G401.6 (cell line): ENCODE measurements around the gene SEMA4D.

ENCODE experiments used
- FAIRE-seq: peaks from 2 replicates; lab custom pipeline; 2012; peaks lifted over from hg19 to GRCh38; lab: Jason Lieb, UNC

The SEMA4D gene

DNA sequence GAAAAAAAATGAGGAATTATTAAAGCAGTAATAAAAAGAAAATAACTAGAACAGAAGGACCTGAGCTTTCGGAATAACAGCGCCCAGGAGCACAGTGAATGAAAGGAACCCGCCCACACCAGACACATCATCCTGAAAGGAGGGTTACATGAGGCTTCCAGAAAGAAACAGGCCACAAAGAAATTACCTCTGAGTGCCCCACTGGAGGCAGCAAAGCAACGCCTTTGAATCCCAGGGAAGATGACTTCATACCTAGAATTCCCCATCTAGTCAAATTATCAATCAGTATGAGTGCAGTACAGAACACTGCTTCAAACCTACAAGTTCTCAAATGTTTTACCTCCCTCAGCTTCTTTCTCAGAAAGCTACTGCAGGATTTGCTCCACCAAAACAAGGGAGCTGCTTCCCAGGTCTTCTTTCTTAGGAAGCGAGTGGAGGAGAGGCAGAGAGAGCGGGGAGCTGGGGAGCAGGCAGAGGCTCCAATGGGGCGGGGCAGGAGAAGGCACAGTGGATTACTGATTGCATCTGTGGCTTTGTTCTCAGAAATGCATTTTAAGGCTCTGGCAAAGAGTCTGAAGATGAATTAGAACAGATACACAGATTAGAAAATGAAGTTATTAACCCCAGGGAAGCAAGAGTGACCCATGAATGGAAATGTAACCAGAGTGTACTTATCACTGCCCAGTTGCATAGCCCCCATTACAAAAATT, 87.1 kb downstream of the SEMA4D start:
- no peak for FAIRE-seq

DNA sequence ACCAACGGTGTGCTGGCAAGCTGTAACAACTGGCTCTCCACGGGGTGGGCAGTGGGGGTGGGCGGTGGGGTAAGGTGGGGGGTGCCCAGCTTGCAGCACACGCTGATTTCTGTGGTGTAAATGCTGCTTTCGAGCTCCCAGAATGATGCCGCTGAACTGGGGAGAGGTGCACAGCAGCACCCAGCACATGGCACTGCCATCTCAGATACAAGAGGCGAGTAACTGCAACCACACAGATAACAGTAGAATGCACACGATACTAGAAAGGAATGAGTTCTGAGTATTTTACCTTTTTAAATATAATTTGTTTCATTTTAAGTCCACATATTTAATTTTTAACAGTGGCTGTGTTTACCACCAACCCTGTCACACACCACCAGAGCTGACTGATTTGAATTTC, 87.9 kb downstream of the SEMA4D start:
- FAIRE-seq = no peak

DNA sequence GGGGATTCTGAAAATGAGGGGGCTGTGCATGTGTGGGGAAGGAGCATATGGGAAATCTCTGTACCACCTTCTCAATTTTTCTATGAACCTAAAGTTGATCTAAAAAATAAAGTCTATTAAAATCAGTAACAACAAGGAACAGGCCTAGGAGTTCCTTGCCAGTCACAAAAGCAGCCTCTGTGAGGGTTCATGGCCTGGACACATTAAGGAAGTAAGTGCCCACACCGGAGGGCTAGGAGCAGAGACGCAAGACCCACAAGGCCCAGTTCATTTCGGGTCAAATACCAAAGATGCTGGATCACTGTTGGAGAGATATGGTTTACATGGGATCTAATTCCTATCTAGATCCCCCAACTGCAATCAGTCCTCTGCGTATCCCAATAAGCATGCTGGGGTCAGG, 88.4 kb downstream of the SEMA4D start:
- FAIRE-seq = no peak

DNA sequence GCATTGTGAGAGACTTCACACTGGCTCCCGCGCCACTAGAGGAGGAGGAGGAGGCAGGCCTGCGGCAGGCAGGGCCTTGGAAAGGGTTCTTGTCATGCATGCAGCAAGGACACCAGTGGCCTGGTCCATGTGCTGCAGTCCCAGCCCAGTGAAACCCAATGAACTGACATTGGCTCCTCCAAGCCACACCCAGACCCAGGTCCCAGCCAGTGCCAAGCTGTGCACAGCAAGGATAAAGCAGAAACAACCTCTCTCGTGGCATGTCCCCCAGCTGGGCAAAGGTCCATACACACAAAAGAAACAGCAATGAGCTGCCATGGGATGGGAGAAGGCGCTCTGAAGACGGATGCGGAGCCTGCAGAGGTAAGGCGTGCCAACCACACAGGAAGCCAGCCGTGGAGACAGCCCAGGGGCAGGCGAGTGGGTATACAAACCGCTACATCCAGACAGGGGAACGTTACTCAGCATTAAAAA, 89.2 kb downstream of the SEMA4D start:
- no peak for FAIRE-seq

DNA sequence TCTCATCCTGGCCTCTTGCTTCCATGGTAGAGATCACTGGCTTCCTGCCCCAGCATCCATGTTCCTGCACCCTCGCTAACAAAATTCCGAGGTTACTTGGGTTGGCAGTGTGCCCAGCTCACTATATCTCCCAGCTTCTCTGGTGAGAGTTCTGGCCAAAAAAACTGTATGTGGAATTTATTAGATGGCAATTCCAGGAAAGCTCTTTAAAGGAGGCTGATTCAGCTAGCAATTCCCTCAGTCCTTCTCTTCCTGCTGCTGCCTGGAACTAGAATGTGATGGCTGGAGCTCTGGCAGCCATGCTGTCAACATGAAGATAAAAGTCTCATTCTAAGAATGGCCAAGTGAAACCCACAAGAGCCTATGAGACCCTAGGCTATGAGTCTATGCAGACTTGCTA, 90.8 kb downstream of the SEMA4D start:
- FAIRE-seq = no peak

DNA sequence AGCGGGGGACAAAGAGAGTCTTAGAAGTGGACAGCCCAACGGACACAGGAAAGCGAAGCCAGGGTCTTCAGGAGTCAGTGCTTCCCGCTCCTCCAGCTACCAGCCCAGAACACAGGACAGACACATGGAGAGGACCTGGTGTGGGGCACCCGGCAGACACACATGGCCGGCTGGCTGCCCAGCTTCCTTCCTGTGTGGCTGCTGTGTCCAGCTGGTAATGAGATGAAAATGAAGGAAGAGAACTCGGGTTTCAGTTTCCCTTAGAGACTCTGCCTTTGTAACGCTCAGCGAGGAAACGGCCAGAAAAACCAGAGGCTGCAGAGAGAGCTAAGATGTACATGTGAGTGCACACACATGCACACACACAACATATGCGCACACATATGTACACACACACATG, 92.1 kb downstream of the SEMA4D start:
- FAIRE-seq = no peak

DNA sequence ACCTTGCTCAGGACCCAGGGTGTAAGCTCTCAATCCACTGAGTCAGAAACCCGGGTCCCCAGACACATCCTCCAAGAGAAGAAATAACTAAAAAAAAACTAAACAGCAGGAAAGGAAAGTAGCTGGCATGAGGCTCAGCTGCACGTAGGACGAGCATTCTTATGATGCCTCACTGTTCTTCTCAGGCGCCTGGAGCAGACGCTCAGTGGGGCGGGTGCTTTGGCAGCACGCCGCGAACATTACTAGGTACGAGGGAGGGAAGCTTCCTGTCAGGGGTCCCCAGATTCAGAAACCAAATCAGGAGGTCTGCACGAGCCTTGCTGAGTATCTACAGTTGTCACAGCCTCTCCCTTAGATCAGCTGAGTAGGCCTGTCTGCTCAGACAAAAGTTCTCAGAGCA, 93.8 kb downstream of the SEMA4D start:
- FAIRE-seq = no peak

DNA sequence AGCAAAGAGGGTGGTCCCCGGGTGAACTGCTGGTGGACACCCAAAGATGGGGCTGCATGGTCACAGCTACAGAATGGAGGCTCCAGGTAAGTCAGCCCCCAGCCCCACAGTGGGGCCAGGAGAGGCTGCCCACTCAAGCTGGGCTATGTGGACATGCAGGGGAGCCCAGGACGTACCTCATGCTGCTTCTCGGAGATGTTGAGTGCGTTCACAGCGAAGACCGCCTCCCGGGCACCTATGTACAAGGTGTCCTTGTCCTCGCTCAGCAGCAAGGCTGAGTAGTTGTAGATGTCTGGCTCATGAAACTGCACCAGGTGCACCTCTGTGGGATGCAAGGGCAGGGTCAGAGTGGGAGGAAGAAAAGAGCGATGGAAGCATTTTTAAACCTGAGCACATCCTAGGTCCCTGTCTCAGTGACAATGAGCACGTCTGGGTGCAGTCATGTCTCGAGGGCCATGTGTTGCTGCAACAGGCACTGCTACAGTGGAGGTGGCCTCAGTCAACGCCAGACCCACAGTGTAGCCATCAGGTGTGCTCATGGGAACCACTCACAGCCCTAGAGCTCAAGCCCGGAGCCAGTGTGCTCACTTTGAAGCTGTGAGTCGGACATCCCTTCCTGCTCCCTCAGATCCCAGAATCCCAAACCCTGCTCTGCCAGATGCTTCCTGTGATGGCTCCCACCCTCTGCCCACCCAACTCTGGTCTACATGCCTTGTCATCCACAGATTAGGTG, 95.1 kb downstream of the SEMA4D start:
- no peak for FAIRE-seq

DNA sequence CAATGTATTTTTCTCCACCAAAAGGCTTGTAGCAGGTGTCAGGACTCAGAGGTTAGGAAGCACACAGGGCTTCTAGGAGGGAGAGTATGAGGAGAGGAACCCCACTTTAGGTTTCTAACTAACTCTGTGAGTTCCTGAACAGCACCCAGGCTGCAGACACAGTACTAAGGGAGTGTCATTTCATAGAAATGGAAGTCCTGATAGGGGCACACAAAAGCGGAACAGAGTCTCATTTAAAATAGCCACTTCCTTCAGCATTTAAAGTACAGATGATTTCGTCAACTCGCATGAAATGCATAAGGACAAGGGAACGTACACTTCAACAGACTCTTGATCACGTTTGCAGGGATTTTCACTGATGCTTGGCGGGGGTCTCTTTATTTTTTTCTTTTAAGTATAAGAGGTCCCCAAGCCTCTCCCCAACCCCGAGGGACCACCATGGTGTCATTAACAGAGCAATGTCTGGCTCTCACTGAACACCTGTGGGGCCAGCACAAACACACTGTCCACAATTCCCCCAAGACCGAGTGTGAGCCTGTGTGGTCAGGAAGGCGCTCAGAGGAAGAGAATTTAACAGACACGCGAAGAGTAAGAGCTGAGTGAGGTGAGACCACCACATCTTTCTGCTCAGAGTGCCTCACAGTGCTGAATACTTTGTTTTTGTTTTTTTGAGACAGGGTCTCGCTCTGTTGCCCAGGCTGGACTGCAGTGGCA, 97.4 kb downstream of the SEMA4D start:
- no peak for FAIRE-seq

DNA sequence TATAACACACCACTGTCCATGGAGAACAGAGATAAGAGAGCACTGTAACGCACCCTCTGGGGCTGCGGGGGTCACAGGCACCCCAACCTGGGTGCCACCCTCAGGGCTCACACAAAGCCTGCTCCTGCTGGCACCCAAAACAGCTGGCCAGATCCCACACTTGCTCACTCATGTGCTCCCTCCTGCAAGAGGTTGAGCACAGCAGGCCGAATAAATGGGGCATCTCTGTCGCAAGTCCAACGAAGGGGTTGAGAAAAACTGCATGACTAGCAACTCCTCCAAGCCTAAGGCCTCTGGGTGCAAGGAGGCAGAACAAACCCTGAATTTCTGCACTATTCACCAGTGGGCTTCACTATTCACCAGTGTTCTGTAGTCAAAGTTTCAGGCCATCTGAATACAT, 99.3 kb downstream of the SEMA4D start:
- FAIRE-seq = no peak

DNA sequence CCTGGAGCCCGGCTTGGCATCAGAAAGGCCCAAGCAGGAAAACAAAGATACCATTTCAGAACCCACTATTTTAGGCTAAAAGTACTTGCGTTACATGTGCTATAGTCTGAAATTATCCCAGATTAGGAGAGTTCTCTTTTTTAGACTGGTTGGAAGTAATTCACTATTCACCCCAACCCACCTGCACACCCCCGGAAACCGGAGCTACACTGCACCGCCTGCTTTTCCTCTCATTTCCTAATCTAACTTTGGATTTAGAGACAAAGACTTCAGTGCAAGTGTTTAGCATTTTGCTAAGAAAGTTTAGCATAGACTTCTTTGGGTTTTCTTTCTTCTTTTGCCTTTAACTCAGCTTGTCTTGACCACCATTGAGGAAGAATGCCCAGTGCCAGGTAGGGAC, 100.4 kb downstream of the SEMA4D start:
- FAIRE-seq = no peak

DNA sequence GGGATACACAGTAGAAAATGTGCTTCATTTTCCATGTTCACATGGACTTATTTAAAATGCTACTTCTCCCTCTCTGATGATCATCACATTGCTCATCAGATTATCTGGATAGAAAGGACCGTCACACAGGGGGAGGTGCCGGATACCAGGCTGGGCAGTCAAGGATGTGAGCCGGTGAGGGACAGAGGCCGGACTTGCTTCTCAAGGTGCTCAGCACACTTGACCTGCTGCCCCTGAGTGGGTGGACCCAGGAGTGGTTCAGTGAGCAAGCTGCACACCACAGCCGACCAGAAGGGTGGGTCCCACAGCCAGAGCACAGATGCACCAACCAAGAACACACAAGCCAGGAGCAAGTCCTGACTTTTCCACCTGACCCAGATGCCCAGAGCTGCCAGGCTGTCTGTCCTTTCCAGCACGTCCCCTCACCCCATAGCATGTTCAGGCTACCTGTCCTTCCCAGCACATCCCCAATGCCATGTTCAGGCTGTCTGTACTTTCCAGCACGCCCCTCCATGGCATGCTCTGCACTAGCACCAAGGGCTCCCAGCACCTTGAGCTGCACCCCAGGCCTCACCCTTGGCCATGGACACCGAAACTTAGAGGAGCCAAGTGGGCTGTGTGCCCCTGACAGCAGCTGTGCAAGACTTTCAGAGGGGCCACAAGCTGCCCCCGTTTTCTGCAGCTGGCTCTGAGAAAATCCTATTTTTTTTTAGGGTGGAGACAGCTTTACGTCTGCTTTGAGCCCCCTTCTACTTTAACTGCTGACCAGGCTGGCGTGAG, 101.8 kb downstream of the SEMA4D start:
- FAIRE-seq = no peak

DNA sequence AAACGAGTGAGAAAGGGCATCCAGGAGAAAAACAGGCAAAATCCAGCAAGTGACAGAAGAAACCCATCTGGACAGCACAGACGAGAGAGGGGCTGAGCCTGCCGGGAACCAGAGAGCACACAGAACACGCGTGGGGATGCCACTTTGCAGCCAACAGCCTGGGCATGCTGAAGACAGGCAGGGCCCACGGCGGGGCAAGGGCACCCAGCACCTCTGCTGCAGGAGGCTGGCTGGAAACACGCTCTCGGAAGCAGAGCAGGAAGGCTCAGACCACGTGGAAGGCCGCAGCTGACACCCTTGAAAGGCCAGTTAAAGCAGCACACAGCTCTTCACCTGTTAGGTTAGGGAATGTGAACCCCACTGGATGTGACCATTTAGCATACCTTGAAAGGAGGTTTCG, 103.5 kb downstream of the SEMA4D start:
- no peak for FAIRE-seq

DNA sequence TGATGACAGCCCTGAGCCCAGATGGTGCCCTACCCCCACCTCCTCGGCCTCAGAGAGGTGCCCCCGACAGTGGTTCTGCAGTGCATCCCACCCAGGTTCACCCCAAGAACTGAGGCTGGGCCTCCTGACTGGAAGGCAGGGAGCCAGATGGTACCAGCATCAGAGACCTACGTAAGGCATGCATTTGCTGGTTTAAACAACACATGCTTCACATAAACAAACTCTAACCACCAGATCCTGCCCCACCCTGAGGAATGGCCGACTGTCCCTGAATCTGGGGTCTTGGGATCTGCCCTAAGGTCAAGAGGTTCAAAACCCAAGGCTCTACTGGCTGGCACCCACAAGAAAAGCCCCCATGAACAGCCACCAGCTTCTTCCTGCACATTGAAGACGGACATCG, 106.3 kb downstream of the SEMA4D start:
- FAIRE-seq = no peak

DNA sequence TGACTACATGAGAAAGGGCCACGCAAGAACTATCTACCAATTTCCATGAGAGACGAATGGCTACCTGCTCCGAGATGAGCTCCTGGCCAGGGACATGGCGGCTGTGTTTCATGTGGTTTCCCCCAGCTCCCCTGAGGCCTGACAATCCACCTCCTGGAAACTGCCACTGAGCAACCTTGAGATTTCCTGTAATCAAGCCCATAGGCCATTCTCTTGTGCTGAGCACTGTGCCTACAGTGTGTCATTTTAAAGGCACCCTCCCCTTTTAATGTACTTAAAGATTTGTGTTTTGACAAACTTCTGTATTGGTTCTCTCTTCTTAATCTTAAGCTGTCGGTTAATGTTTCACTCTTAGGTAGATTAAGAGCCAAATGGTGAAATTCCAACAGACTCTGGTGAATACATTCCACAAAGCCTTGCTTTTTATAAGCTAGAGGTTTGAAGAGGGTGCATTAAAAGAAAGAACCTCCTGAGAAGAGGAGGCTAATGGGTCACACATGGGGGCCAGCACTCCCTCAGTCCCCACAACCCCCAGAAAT, 107.3 kb downstream of the SEMA4D start:
- no peak for FAIRE-seq

DNA sequence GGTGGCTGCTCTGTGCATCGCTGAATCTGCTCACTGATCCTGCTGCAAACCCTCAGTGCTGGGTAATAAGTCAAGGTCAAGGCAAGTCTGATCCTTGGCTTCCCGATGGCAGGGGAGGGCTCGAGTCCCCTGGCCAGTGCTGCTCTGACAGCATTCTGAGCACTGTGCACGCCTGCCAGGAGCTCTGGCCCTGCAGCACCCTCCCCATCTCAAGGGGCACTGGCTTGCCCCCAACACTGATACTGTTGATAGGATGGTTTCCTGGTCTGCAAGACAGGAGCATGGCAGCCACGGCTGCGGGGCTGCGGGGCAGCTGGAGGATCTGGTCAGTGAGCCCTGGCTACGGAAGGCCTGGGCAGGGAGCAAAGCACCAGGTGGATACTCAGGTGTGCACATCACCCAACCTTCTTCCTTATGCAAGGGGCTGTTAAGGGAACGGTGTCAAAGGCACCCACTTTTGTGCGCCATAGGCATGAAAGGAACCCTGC, 107.8 kb downstream of the SEMA4D start:
- no peak for FAIRE-seq

DNA sequence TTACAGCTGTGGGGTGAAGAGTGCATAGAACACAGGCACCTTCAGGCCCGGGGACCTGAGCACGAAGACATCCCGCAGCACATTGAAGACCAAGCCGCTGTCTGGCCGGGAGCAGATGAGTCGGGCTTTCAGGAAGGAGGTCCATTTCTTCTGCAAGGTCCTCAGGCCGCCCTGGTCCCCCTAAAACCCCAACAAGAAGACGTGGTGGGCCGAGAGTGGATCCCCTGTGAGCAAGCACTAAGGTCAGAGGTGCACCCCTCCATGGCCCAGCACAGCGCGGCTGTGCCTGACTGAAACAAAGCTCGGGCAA, 109.1 kb downstream of the SEMA4D start:
- no peak for FAIRE-seq

DNA sequence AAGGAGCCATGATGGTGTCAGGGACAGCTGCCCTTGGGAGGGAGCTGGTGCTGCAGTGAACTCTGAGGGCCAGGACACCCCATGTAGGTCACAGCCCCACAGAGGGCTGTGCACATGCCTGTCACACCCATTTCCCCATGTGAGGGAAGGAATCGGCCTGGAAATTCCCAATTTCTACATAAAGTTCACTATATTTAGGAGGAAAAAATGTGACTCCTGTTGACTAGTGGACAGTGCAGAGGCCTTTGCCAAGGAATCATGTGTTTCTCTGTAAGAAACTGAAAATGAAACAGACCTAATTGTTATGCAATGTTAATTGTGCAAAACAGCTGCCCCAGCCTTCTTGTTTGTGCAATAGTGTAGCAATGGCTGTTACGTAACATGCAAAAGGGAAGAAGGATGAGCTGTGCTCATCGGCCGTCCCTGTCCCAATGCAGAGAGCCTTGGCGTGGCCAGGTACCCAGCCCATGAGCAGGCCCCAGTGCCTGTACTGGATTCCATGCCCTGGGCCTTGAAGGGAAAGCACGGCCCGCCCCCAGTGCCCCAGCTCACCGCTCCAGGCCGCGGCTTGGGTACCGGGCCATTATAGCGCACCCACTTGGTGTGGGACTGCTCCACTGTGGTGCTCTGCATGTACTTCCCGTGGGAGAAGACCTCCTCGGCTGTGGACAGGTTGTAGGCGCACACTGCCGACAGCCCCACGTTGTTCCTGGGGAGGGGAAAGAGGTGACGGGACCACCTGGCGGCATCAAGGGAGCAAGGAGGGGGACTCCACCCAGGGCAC, 109.6 kb downstream of the SEMA4D start:
- FAIRE-seq = no peak

DNA sequence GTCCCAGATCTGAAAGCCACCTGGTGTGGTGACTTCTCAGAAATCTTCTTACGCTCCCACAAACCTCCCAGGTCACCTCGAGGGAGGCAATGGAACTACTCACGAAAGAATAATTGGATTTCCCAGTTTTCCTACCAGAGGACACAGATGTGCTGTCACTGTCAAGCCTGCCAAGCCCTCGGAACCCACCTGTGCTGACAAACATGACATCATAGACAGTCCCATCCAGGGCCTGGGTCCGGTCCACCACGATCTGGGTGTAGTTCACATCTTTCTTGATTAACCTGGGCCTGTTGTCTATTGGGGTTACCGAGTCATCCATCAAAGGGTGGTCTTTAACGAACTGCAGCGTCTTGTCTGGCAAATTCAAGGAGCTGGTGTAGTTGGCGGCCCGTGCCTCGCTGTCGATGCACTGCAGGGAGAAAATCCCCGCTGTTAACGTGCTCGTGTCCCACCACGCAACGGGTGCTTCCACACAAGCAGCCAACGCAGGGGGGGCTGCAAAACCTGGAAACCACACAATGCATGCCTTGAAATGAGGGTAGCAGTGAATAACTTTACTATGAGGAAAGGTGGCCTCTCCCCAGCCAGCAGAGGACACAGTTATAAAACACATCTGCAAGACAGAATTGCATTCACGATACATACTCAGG, 110.6 kb downstream of the SEMA4D start:
- FAIRE-seq = no peak

DNA sequence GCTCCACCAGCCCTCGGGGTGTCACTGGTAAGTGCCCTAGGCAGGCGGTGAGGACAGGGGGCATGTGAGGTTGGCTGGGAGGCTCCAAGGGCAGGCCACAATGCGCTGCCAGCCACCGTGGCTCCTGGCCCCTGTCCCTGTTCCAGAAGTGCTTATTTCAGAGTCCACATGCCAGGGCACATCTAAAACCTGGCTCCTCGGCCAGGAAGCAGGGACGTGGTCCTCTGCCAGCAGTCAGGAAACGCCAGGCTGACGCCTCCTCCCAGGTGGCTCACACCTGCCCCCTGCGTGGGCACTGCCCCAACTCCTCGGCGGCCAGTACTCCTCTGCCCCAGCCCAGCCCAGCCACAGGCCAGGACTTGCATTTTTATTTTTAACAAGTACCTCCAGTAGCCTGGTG, 111.1 kb downstream of the SEMA4D start:
- FAIRE-seq = no peak

DNA sequence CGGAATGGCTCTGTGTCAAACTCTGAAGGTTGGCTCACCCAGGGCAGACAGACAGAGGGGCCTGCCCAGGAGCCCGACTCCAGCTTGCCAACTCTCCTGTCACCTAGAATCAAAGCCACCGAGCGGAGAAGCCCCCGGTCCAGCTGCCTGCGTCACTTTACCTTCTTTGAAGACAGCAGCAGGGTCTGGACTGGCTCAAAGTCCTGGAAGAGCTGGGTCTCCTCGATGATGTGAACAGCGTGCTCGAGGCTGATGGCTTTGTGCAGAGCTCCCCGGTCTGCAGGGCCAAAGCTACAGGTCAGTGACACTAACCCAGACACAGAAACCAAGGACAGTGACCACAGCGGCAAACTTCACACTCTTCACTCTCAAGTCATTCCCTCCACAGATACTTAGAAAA, 111.7 kb downstream of the SEMA4D start:
- no peak for FAIRE-seq
